Measurements from ENCODE around the gene DAPK3.
"Not testable (repeated sequence)": the region's sequence is repeated elsewhere in the genome, so short reads cannot be mapped to it uniquely, and the experiment has no call there.

DAPK3 gene

DNA sequence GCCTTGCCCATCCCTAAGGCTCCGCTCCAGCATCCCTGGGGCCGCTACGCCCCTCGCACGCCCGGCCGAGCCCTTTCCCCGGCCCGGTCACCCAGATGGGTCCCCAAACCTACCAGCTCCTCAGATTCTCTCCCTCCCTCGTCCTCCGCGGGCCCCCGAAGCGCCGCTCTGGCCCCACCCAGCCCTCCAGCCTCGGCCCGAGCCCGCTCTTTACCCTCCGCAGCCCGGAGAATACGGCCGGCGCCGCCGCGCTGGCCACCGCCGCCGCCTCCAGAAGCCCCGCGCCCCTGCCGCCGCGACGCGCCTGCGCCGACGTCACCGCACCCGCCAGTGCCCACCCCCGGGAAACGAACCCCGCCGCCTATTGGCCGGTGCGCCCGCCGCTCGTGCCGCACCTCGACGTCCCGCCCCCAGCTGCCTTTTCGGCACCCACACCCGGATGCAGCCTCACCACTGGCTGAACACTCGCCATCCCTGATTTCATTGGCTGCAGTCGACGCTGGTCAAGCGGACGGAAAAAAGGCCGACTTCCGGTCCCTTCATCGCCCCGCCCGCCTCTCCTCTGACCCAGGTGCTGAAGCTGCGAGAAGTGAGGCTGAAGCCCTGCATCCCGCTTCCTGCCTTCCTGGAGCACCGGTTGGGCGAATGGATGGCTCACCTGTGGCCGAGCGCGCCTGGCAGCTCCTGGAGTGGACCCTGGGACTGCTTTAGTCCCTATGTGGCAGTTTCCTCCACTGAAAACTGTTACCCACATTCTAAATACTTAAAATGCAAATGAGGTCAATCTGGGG, at the start of gene DAPK3:
TSS of gene DAPK3 (minus strand) at position 292 of the 791 bp plus-strand sequence. CDS start 1,364 bp downstream, outside the sequence.
- FAIRE-seq: no peak

DNA sequence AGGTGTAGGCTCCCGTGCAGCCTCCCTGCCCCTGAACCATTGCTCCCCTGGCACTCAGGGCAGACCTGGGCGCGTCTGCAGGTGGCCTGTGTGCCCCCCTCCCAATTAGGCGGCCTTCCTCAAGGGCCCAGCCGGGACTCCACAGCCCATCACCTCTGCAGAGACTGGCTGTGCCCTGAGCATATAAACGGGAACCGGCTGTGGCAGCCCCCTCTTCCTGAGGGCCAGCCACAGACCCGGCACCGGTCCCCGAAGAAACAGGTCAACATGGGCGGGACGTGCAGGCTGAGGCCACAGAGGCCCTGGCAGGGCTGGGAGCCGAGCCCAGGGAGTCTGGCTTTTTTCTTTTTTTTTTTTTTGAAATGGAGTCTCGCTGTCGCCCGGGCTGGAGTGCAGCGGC, 48.7 kb upstream of the DAPK3 start:
- no peak for FAIRE-seq

DNA sequence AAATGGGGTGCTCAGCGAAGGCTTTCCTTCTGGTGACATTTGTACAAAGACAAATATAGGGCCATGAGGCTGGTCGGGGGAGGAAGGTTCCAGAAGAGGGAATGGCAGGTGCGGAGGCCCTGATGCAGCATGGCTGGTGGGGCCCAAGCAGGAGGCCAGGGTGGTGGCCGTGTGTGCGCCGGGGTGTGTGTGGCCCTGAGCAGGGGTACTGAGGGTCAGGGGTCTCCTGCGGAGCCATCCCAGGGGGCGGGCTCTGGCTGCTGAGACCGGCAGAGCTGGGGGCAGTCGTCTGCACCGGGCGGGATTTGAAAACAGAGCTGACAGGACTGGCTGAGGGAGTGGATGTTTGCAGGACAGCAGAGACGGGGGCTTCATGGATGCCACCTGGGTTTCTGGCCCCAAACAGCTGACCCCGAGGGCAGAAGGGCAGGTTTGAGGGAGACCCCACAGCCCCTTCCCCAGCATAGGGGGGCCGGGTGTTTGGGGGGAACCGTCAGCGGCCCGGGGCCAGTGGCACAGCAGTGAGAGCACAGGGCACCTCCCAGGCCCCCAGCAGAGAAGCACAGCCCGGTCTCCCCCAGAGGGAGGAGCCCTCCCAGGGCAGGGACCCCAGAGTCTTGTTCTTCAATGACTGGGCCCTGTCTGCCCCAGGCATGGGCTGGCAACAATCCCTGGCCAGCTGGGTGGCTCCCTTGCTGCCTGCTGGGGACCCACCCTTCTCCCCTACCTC, 48.0 kb upstream of the DAPK3 start:
- no peak for FAIRE-seq

DNA sequence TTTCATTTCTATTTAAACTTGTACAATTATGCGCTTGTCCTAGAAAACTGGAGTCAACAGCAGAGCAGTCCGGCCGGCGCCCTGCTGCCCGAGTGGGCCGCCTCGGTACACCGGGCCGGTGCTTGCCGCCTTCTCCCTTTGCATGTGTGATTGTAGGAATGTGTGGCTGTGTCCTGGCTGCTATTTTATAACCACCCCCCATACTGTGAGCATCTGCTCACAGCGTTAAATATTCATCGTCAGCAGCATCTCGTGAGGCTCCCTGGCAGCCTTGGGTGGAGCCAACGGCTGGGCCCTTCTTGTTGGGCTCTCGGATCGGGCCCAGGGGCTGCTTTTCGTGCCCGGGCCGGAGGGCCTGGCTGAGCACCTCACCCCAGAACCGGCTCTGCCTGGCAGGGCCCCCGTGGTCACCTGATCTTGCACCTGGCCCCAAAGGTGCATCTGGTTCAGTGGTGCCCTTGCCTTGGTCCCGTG, 47.3 kb upstream of the DAPK3 start:
- FAIRE-seq: no peak

DNA sequence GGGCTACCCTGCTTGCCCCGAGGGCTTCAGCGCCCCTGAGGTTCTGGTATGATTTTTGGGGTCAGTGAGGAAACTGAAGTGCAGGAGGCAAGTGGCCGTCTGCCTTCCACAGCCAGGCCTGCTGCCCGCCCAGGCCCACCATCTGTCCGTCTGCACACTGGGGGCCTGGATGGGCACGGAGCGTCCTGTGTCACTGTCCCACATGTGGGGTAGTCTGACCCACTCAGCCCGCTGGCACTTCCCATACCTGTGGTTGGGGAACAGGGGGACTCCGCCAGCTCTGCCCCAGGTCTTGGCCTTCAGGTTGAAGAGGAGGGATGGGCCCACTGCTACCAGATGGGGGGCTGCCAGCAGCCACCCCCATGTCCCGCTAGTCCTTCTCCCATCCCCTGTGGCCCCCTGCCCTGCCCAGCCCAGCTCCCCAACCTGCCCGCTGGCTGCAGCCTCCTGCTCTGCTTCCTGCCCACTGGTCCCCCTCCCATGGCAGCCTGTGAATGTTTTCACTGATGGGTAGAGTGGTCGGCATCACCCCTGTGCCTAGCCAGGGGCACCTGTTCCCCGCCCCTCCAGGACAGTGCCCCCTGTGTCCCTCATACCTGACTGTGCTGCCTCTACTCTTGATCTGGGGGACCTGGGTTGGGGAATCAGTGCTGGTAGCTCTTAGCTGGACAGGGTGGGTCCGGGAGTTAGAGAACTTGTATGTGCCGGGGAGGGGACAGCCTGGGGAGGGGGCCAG, 46.2 kb upstream of the DAPK3 start:
- FAIRE-seq: no peak

DNA sequence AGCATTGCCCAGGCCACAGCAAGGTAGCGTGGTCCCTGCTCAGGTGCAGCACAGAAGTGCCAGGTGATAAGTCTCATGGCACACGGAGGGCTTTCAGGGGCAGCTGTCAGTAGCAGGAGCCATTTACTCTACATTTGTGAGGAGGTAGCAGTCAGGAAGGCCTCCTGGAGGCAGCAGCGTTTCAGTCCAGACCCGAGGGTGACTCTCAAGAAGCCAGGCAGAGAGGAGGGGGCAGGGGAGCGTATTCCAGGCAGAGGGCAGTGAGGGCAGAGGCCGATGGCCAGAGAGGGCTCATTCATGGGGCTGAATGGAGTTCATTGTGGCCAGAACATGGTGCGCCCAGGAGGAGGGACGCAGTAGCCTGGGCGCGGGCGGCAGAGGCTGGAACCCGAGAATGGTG, 45.6 kb upstream of the DAPK3 start:
- no peak for FAIRE-seq

DNA sequence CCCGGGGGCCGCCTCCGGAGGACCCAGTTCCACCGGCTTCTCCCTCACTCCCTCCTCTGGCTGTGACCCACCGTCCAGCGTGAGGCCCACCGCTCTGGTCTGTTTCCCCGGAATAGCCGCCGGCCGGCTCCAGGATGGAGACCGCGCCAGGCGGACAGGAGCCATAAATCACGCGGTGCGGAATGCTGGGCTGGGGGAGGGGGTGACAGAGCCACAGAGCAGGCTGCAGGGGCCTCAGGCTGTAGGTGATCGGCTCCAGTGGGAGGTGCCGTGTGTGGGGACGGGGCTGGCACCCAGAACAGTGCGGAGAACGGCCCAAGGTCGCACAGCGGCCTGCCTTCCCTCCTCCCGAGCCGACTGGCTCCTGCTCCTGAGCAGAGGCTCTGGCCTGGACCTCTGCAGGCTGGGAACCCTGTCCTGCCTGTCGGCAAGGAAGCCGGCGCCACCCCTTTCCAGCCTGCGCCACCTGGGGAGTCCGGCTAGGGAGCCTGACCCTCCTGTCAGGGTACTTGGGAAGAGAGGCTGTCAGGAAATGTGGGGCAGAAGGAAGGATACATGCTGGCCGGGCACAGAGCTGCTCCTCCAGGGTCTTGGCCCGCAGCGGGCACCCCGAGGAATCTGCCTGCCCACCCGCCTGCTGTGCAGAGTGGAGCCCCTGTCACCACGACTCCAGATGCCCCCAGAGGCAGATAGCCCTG, 45.0 kb upstream of the DAPK3 start:
- FAIRE-seq: no peak

DNA sequence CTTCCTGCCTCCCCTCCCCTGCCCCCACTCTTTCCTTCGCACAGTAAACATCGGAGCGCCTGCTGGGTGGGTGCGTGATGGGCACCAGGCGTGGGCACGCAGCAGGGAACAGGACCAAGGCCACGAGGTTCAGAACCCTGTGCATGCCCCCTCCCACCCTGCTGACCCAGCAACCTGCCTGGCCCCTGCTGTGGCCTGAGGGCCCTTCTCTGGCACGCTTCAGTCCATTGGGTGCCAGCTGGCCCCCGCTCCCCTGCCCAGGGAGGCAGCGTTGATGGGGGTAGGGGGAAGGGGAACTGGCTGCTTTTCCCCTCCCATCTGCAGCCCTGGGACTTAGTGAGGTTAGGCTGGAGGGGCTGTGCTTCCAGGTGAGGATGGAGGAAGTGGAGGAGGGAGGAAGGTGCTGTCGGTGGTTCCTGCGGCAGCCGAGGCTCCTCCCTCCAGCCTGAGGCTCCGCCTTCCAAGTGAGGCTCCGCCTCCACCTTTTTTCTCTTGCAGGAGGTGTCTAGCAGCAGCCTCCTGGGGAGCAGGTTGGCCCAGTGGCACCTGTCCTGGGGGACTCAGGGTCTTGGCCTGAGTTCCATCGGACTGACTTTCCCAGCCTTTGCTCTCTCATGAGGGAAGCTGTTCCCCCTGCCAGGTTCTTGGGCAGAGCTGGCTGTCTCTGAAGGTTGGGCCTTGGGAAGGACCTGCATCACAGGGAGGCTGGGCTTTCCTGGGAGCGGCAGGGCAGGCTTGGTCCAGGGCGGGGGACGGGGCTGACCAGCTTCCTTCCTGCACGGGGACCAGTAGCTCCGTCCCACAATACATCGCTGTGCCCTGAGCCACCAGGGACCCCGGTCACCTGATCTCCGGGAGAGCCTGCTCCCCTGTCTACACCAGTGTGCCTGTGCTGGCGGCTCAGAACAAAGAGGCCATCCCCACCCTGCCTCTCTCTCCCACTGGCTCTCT, 43.9 kb upstream of the DAPK3 start:
- FAIRE-seq: no peak

DNA sequence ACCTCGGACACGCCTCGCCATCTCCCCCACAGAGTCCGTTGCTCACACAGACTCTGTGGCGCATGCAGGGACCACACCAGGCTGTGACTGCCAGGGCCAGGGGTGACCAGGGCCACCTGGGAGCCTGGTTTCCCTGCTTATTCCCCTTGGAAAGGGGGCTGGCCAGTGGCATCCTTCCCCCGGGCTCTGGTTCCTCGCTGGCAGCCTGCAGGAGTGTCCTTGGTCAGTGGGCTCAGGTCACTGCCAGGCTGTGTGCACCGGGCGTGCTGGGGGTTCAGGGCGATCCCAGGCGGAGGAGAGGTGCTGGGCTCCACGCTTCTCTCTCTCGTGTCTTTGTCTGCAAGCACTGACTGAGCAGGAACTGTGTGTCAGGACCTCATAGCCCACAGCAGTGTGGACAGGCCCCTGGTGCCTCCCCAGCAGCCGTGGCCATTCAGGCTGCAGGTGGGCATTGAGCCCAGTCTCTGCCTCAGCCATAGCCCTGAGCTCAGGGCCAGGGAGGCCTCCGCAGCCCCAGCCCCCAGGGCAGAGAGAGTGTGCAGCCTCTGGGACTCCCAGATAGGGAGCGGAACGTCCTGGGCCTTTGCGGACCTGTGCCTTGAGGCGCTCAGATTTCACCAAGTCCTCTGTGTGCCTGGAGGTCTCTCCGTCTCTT, 43.1 kb upstream of the DAPK3 start:
- FAIRE-seq: no peak

DNA sequence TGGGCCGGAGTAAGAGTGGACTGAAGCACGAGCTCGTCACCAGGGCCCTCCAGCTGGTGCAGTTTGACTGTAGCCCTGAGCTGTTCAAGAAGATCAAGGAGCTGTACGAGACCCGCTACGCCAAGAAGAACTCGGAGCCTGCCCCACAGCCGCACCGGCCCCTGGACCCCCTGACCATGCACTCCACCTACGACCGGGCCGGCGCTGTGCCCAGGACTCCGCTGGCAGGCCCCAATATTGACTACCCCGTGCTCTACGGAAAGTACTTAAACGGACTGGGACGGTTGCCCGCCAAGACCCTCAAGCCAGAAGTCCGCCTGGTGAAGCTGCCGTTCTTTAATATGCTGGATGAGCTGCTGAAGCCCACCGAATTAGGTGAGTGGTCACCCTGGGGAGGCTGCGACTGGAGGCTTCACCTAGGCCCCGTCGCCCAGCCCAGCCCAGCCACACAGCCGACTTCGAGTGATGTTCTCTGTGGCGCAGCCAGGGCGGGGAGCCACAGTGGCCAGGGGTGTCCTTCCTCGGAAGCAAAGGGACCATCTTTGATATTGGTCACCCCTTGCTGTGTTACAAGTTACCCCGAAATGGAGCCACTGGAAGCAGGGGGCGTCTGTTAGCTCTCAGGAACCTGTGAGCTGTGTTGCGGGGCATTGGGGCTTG, 42.2 kb upstream of the DAPK3 start:
- no peak for FAIRE-seq

DNA sequence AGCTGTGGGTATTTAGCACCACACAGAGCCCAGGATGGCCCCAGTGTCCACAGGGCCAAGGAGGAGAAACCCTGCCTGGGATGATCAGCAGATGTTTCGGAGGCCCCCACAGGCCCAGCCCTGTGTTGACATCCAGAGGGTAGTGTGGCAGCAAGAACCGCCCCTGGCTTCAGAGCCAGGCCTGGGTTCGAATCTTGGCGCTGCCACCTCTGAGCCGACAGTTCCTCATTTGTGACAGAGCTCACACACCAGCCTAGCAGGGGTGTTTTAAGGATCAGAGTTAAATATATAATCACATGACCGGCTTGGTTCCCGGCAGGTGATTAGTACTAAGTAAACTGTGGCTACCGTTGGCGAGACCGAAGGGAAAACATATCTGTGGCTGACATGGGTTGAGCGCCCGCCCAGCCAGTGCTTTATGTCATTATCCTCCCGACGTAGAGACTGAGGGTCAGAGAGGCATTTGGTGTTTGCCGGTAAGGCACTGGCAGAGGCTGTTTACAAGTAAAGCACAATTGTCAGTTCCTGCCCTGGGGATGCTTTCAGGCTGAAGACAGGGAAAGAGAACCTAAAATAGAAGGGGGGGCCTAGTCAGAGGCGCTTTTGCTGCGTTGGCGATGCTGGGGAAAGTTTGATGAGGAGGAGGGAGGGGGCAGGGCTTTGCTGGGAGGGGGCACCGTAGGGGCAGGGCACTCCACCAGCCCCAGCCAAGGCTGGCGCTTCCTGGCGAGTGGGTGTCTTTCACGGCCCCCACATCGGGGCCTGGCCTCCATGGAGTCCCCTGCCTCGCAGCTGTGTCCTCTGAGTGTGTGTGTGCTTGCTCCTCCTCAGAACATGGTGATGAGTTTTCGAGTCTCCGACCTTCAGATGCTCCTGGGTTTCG, 41.4 kb upstream of the DAPK3 start:
- no peak for FAIRE-seq

DNA sequence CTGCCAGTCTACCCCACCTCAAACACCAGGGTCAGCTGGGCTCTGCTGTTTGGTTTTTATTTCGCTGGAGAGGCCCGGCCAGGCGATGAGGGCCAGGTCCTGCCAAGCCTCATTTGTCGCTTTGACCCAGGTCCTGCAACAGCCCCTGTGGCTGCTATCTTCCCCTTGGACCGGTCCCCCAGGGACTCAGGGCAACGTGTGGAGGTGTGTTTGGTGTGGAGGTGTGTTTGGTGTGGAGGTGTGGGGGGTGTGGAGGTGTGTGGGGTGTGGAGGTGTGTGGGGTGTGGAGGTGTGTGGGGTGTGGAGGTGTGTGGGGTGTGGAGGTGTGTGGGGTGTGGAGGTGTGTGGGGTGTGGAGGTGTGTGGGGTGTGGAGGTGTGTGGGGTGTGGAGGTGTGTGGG, 40.5 kb upstream of the DAPK3 start:
- not testable (repeated sequence) for FAIRE-seq

DNA sequence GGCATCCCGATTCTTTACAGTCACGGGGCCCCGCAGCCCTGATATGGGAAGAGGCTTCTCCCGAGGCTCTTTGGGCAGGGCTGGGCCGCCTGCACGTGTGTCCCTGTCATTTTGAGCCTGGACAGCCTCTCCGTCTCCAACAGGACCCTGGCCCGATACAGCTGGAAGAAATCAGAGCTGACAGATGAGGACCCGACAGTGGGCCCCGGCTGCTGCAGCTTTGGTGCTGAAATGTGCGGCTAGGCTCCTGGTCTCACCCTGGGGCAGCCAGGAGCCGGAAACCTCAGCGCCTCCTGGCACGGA, 39.9 kb upstream of the DAPK3 start:
- no peak for FAIRE-seq

DNA sequence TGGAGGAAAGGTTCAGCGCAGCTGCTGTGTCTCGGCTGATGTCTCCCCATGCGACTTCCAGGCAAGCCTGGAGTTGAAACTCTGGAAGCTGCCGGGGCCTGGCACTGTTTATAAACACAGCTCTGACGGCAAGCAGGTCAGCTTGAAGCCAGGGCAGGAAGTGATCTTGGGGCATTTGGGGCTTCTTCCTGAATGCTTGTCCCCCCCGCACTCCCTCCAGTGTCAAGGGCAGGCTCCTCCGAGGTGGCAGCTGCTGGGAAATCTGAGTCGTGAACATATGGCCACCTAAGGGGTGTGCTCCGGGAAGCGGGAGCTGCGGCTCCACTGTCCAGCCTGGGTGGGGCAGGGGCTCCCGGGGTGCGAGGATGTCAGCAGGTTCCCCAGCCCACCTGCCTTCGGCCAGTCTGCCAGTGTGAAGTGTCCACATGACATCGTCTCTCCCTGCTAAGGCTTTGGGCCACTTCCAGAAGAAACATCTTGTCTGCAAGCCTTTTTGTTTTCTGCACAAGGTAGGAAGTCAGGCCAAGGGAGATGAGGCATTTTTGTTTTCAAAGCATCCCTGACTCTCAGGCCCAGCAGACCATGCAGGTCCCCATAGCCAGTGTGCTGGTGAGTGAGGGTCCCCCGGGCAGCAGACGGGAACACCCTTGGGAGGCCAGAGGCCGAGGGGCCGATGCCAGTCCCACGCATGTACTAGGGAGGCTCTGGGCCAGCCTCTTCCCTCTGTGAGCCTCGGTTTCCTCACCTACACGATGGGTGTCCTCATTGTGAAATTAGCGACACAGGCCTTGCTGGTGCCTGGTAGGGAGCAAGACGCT, 39.3 kb upstream of the DAPK3 start:
- no peak for FAIRE-seq

DNA sequence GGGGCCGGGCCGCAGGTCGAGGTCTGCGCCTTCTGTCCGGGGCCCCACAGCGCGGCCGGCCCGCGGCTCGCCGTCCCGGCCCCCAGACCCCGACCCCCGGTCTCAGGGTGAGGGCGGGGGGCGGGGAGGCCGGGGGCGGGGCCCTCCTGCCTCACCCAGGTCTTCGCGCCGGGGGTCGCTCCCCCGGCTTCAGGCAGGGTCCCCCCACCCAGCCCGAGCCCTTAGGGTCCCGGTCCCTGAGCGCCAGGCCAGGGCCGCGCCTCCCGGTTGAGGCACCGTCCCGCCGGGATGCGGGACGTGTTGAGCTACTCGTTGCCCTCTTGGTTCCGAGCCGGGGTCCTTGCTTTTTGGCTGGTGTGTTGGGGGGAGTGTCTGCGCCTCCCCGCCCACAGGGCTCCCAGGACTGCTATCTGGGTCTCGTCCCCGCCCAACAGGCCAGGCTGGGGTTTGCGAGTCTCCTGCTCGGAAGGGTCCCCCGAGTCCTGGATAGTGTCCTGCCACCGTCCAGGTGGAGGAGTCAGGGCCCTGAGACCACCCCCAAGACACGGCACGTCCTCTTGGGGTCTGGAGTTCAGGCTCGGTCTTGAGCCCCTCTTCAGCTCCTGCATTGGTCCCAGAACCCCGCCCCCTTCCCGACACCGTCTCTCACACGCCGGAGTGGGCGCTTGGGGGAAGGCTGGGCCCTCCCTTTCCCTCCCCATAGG, 37.1 kb upstream of the DAPK3 start:
- no peak for FAIRE-seq

DNA sequence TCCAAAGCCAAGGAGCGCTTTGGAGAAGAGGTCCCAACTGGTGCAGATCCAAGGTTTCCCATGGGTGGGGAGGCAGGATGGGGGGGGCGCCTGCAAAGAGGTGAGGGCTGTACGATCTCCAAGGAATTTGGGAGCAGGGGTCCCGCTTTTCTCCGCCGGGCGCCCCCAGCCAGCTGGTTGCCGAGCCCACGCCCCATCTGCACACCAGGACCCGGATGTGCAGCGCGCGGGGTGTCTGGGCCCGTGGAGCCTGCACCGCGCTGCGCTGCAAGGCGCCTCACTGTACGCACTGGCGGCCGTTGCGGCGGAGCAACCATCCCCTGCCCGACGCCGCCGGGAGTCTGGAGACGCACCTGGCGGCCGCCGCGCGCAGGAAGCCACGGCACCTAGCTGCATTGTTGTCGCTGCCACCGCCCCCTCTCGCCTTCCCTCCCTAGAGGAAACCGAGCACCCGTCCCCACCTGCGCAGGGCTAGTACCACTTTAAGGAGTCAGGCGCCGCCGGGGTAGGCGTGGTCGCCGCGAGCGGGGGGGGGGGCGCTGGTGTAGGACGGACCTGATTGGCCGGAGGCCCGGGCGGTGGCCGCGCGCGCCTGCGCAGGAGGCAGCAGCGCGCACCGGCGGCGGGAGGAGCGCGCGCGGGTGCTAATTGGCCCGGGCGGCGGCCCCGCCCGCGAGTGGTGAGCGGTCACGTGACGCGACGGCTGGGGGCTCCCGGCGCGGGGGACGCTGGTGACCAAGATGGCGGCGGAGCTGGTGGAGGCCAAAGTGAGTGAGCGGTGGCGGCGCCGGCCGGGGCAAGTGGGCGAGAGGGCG, 36.3 kb upstream of the DAPK3 start, which contains the start of gene PIAS4:
TSS of gene PIAS4 (plus strand) at position 716 of the 815 bp plus-strand sequence. CDS start at position 741, 25 bp downstream.
- FAIRE-seq: no peak

DNA sequence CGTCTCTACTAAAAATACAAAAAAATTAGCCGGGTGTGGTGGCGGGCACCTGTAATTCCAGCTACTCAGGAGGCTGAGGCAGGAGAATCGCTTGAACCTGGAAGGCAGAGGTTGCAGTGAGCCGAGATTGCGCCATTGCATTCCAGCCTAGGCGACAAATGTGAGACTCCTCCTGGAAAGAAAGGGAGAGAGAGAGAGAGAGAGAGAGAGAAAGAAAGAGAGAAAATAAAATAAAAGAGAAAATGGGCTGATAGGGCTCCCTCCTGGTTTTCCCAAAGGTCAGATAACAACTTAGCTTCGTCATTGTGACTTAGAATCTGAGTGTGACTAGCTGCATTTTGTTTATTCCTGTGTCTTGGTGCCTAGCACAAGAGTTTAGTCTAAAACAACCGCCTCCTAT, 34.5 kb upstream of the DAPK3 start:
- not testable (repeated sequence) for FAIRE-seq

Data from colon (tissue), 2 donors.